HepG2 (cell line): ENCODE data around the gene PXYLP1. TPM values are rescaled to one million over a fixed set of nuclear protein-coding genes. Genes with fewer than 3 reads are reported as not detected.

Source experiments
- ATAC-seq: fragments of 200-7000 bp; cut with Tn5 transposase; 3 replicates; pipeline ENCODE4 v1.9.1; 2020; ENCODE audit warnings: mild to moderate bottlenecking, moderate library complexity
- BruUV-seq: library from RNA; stranded (reverse); fragments of 400-500 nt; replicated peaks from 2 replicates; lab custom pipeline; 2021; lab: Mats Ljungman, UMichigan
- CTCF ChIA-PET: fragments of 300-600 bp; formaldehyde crosslinking; extraction: SDS; loops from one replicate; lab custom pipeline; 2021; ENCODE audit warnings: low total read pairs, inconsistent platforms, low intra/inter-chr PET ratio; lab: Yijun Ruan, JAX
- POLR2A ChIA-PET: fragments of 350-600 bp; sonication (Branson Sonifier 250); formaldehyde crosslinking; loops from one replicate; lab custom pipeline; 2020; ENCODE audit warnings: antibody characterized with exemption, inconsistent platforms; lab: Yijun Ruan, JAX
- DNase-seq: peaks from one replicate; pipeline ENCODE4 v3.0.0-alpha.2; 2015; ENCODE audit warnings: low spot score
- FAIRE-seq: peaks from 3 replicates; lab custom pipeline; 2011; peaks lifted over from hg19 to GRCh38; lab: Jason Lieb, UNC
- H2AFZ ChIP-seq: one replicate; pipeline ENCODE4 v1.6.1; 2011; ENCODE audit warnings: low read length, inconsistent platforms
- H3K27ac ChIP-seq: fragments of 300-600 bp; 3 replicates; pipeline ENCODE4 v1.8.0; 2011; ENCODE audit warnings: mixed run types, mild to moderate bottlenecking, mixed read lengths, low read length, inconsistent platforms; ENCODE audit not compliant: insufficient read depth; ENCODE audit errors: extremely low read length
- H3K27me3 ChIP-seq, 2 experiments: fragments of 200-600 bp in 1 of 2; 2 replicates in 1 of 2; 3 replicates in 1 of 2; pipeline versions ENCODE4 v1.6.0 to v1.8.0; 2011; ENCODE audit warnings: low read length in 2 of 2, mild to moderate bottlenecking in 2 of 2, moderate library complexity in 2 of 2, inconsistent platforms in 1 of 2; ENCODE audit not compliant: insufficient read depth in 2 of 2, control insufficient read depth in 1 of 2
- H3K36me3 ChIP-seq, 2 experiments: fragments of 200-600 bp in 1 of 2; replicated peaks in 1 of 2; 2 replicates in 1 of 2; 3 replicates in 1 of 2; pipeline versions ENCODE4 v1.5.1 to v1.8.0; 2011; ENCODE audit warnings: low read length in 2 of 2, inconsistent platforms in 1 of 2; ENCODE audit not compliant: insufficient read depth in 2 of 2, control insufficient read depth in 1 of 2
- H3K4me1 ChIP-seq: 2 replicates; pipeline ENCODE4 v1.5.1; 2012; ENCODE audit warnings: low read length, inconsistent platforms; ENCODE audit not compliant: insufficient read depth
- H3K4me2 ChIP-seq: 2 replicates; pipeline ENCODE4 v1.6.0; 2011; ENCODE audit warnings: low read depth, low read length, inconsistent platforms
- H3K4me3 ChIP-seq, 3 experiments: fragments of 200-600 bp in 1 of 3; sonication (generic), shearing (Covaris generic) in 1 of 3; replicated peaks in 1 of 3; 2 replicates each; pipeline ENCODE4 v1.5.1; 2011 to 2016; ENCODE audit warnings: low read length in 3 of 3, inconsistent platforms in 2 of 3, low read depth in 2 of 3, mild to moderate bottlenecking in 2 of 3, control low read depth in 1 of 3, mixed read lengths in 1 of 3; ENCODE audit not compliant: insufficient read depth in 1 of 3
- H3K79me2 ChIP-seq: one replicate; pipeline ENCODE4 v1.6.1; 2011; ENCODE audit warnings: low read length, inconsistent platforms; ENCODE audit not compliant: insufficient read depth
- H3K9ac ChIP-seq: 2 replicates; pipeline ENCODE4 v1.6.0; 2011; ENCODE audit warnings: mild to moderate bottlenecking, low read depth, low read length, inconsistent platforms; ENCODE audit not compliant: insufficient read depth
- H3K9me3 ChIP-seq: 2 replicates; pipeline ENCODE4 v1.5.1; 2012; ENCODE audit warnings: mild to moderate bottlenecking, low read length
- H4K20me1 ChIP-seq: 2 replicates; pipeline ENCODE4 v1.6.0; 2011; ENCODE audit warnings: inconsistent platforms, mild to moderate bottlenecking, low read length, moderate library complexity; ENCODE audit not compliant: insufficient read depth
- KLF11 ChIP-seq: IDR thresholded peaks from 2 replicates; pipeline ENCODE4 v1.6.1; 2016; ENCODE audit warnings: missing compliant biosample characterization
- RAD21 ChIP-seq: fragments of 450-650 bp; formaldehyde crosslinking; IDR thresholded peaks from 2 replicates; pipeline ENCODE4 v1.5.0; 2020; ENCODE audit warnings: mild to moderate bottlenecking
- SRY ChIP-seq: sonication (generic); formaldehyde crosslinking; IDR thresholded peaks from 2 replicates; pipeline ENCODE4 v1.8.0; 2022; ENCODE audit warnings: mild to moderate bottlenecking, missing genetic modification reagents
- ZBTB25 ChIP-seq: IDR thresholded peaks from 2 replicates; pipeline ENCODE4 v1.6.1; 2018; ENCODE audit warnings: missing genetic modification reagents
- ZNF275 ChIP-seq: sonication (generic); formaldehyde crosslinking; IDR thresholded peaks from 2 replicates; pipeline ENCODE4 v1.8.0; 2022; ENCODE audit warnings: missing genetic modification reagents, mild to moderate bottlenecking, inconsistent platforms, borderline replicate concordance
- ZNF33B ChIP-seq: sonication (generic); formaldehyde crosslinking; IDR thresholded peaks from 2 replicates; pipeline ENCODE4 v1.5.1; 2020; ENCODE audit warnings: mild to moderate bottlenecking, missing genetic modification reagents
- ZNF446 ChIP-seq: sonication (generic); formaldehyde crosslinking; IDR thresholded peaks from 2 replicates; pipeline ENCODE4 v1.5.0; 2020; ENCODE audit warnings: mild to moderate bottlenecking, missing genetic modification reagents
- WGBS: methylation state at CpG from one replicate; pipeline ENCODE4 v1.1.6; 2017; ENCODE audit warnings: low lambda C conversion rate; 5-methylcytosine and 5-hydroxymethylcytosine counted together
- in situ Hi-C: cut with HindIII; loops from 2 replicates; pipeline ENCODE4 v1.10.0; 2017; ENCODE audit warnings: low pct_unique_long_range_greater_than_20kb; ENCODE audit not compliant: extremely low pct_ligation_motif_present
- intact Hi-C: fragments of 100-400 bp; cut with micrococcal nuclease; formaldehyde crosslinking; loops from one replicate; pipeline ENCODE4 v1.10.0; 2022; ENCODE audit not compliant: unreplicated experiment
- polyA plus RNA-seq, 8 experiments: library from polyadenylated mRNA; depleted of rRNA in 3 of 8; stranded (reverse) in 7 of 8; unstranded in 1 of 8; fragments of >200 nt; fragmentation: Illumina TruSeq in 4 of 8; extraction: Trizol in 4 of 8; gene quantifications; 2 replicates each; pipeline versions ENCODE4 v1.2.1 to v1.2.3, GENCODE V29; 2011 to 2016; ENCODE audit warnings: low read depth in 4 of 8, missing spikeins in 1 of 8, mixed read lengths in 1 of 8; ENCODE audit not compliant: insufficient read depth in 1 of 8
- total RNA-seq, 5 experiments: library from RNA; depleted of rRNA; stranded (reverse); fragments of >200 nt; fragmentation: Illumina TruSeq; extraction: Trizol; gene quantifications; 2 replicates each; pipeline ENCODE4 v1.2.3, GENCODE V29; 2016; ENCODE audit warnings: low read depth in 1 of 5
- TF ChIP-seq, protein P1 (sequence below): sonication (generic); formaldehyde crosslinking; IDR thresholded peaks from 2 replicates; pipeline ENCODE4 v1.8.1; 2023; ENCODE audit warnings: missing genetic modification reagents, mild to moderate bottlenecking, borderline replicate concordance
- TF ChIP-seq, protein P2 (sequence below): IDR thresholded peaks from 2 replicates; pipeline ENCODE4 v1.6.1; 2016; ENCODE audit warnings: mild to moderate bottlenecking, missing biosample characterization, missing genetic modification reagents

Gene PXYLP1
- total and polyA plus RNA-seq, 2 of the 13 experiments (the other 11 are each of a cell fraction or from before 2014, with no cell fraction given) = 4.9 to 8.1 TPM

GRCh38 chr3:141291559-141292355 lies 60.1 kb downstream of the PXYLP1 start (continued):
- TF ChIP-seq ZNF275 (CRISPR knock-in tag) (no peak), SRY (CRISPR knock-in tag) (no peak), RAD21 (no peak), KLF11 (no peak)
- TF ChIP-seq, protein P1, sequence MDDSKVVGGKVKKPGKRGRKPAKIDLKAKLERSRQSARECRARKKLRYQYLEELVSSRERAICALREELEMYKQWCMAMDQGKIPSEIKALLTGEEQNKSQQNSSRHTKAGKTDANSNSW = no peak
- TF ChIP-seq, protein P2, sequence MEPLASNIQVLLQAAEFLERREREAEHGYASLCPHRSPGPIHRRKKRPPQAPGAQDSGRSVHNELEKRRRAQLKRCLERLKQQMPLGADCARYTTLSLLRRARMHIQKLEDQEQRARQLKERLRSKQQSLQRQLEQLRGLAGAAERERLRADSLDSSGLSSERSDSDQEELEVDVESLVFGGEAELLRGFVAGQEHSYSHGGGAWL (CRISPR knock-in tag) = no peak

GRCh38 chr3:141292356-141293058 lies 60.9 kb downstream of the PXYLP1 start:
- Histone ChIP-seq H3K27me3 (no peaks in the 10 kb centered on the region), H3K4me3 (no peak overlapping the region), H3K36me3 (peaks cover 0 to 5% of the 10 kb centered on the region in 2 experiments; a peak in 2 of 5 replicates), H3K9me3 (no peaks in the 10 kb centered on the region), H3K9ac (no peak overlapping the region), H3K4me2 (no peak overlapping the region), H2AFZ (no peak overlapping the region), H4K20me1 (no peaks in the 10 kb centered on the region), H3K4me1 (no peaks in the 10 kb centered on the region), H3K79me2 (no peaks in the 10 kb centered on the region), H3K27ac (no peak overlapping the region)
- FAIRE-seq (no peak), ATAC-seq (no peak), DNase-seq (no peak)
- 92% methylated on average over 19 of the region's 19 CpGs for WGBS
- no TSS peak for BruUV-seq
- POLR2A ChIA-PET = no interaction called here
- CTCF ChIA-PET = no interaction called here
- TF ChIP-seq ZBTB25 (CRISPR knock-in tag) (no peak), ZNF33B (no peak), ZNF446 (CRISPR knock-in tag) (no peak)
- in situ Hi-C loops = no loop called here
- intact Hi-C loops = no loop called here
